Measurements from ENCODE around the gene PET100.

- TF ChIP-seq ZNF274 (IDR thresholded peaks at IDR 0.05; ENCODE audit: low read depth, low read length) (no peak), SUZ12 (IDR thresholded peaks at IDR 0.05; ENCODE audit: extremely low read depth, insufficient read depth, insufficient read length) (no peak), YY1 (IDR thresholded peaks at IDR 0.05; ENCODE audit: insufficient read depth, insufficient read length) (no peak)
Observed at GRCh38 chr19:7676376-7676775, 46.8 kb downstream of the PET100 start.

All from NT2/D1 (cell line).